ENCODE results near the gene UGT2A3.

UGT2A3 gene

DNA sequence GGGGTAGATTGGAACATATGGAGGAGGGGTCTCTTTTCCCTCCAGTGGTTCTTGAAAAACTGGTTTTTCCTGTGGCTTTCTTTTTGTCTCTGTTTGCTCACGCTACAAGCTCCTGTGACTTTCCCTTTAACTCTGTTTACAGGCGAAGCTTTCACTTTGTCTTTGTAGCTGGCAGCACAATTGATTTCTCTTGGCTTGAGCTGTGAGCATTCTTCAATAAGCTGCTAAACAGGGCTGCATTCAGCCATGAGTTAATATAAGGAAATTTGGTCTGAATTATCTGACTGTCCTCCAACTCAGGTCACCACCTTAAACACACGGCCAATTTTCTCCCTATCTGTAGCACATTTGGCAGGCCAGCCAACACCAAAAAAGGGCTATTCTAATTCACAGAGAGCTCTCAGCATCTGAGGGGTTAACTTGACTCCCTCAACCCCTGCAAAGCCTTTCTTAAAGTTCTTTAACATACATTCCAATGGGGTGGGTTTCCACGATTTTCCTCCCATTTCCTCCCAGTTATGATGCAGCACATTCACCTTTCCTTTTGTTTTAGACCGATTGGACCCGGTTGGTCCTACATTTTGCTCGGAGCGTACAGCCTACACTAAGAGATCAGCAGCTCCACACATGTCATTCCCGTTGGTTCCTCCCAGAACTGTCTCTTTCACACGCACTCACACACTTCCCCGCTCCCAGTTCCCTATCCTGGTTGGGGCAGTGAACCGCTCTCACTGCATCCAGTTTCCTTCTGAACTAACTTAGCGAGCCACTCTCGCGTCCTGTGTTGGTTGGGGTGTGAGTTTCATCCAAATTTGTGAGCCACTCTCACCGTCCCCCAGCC is 45.4 kb downstream of the UGT2A3 start:
- Histone ChIP-seq H3K4me1 (ENCODE audit: insufficient read depth, low read length) (no peaks in the 10 kb centered on the region), H2AFZ (ENCODE audit: low read depth, low read length) (no peak overlapping the region), H3K36me3 (ENCODE audit: insufficient read depth, low read length) (no peaks in the 10 kb centered on the region), H3K27me3 (ENCODE audit: insufficient read depth, low read length) (no peaks in the 10 kb centered on the region), H3K9me3 (ENCODE audit: low read length) (no peaks in the 10 kb centered on the region), H3K4me3 (ENCODE audit: low read length) (no peak overlapping the region)

DNA sequence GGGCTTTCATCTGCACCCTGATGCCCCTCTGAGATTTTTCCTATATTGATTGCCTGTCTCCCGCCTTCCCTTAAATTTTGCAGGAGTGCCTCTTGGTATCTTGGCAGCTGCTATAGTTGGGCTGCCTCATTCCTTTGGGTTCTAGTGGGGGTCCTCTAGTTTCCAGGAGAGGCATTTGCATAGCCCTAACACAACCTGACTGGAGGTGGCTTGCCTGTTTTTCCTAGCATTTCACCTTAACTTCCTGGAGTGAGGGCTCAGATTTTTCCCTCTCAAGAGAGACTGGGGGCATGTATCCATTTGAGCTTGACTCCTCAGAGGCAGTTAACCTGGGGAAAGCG is 46.0 kb downstream of the UGT2A3 start:
- Histone ChIP-seq H2AFZ (ENCODE audit: low read depth, low read length) (no peak overlapping the region), H3K36me3 (ENCODE audit: insufficient read depth, low read length) (no peaks in the 10 kb centered on the region), H3K4me3 (ENCODE audit: low read length) (no peak overlapping the region), H3K9me3 (ENCODE audit: low read length) (no peaks in the 10 kb centered on the region), H3K4me1 (ENCODE audit: insufficient read depth, low read length) (no peaks in the 10 kb centered on the region), H3K27me3 (ENCODE audit: insufficient read depth, low read length) (no peaks in the 10 kb centered on the region)

DNA sequence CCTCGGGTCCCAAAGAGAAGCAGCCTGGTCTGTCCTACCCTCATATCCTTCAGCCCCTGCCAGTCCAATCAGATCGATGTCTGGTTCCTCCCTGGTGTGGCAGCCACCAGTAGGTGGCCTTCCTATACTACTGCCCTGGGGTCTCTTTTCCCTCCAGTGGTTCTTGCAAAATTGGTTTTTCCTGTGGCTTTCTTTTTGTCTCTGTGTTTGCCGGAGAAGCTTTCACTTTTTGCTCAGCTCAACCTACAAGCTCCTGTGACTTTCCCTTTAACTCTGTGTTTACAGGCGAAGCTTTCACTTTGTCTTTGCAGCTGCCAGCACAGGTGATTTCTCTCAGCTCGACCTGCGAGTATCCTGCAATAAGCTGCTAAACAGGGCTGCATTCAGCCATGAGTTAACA is 46.8 kb downstream of the UGT2A3 start:
- Histone ChIP-seq H2AFZ (ENCODE audit: low read depth, low read length) (no peak overlapping the region), H3K4me1 (ENCODE audit: insufficient read depth, low read length) (no peaks in the 10 kb centered on the region), H3K4me3 (ENCODE audit: low read length) (no peak overlapping the region), H3K27me3 (ENCODE audit: insufficient read depth, low read length) (no peaks in the 10 kb centered on the region), H3K36me3 (ENCODE audit: insufficient read depth, low read length) (no peaks in the 10 kb centered on the region), H3K9me3 (ENCODE audit: low read length) (no peaks in the 10 kb centered on the region)

DNA sequence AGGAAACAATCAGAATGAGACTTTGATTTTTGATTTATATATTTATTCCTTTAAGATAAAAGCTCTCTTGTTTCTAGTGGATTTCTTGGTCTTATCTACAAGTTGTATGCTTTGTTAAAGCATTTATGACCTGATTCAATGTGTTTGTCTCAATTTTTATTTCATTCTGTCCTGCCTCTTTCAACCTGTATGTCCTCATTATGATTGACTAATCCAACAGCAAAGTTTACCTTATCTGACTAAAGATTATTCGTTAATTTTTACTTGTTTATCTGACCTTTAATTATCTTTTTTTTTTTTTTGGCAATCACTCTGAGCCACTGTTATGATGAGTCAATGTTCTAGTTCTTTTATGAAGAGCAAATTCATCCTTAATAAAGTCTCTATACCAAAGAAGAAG is 54.9 kb downstream of the UGT2A3 start:
- H3K27me3 ChIP-seq (ENCODE audit: insufficient read depth, low read length), result no peaks in the 10 kb centered on the region
- H3K4me1 ChIP-seq (ENCODE audit: insufficient read depth, low read length), result no peaks in the 10 kb centered on the region
- H3K9me3 ChIP-seq (ENCODE audit: low read length), result no peaks in the 10 kb centered on the region
- H2AFZ ChIP-seq (ENCODE audit: low read depth, low read length), result no peak overlapping the region
- no peak overlapping the region for H3K4me3 ChIP-seq (ENCODE audit: low read length)
- no peaks in the 10 kb centered on the region for H3K36me3 ChIP-seq (ENCODE audit: insufficient read depth, low read length)

DNA sequence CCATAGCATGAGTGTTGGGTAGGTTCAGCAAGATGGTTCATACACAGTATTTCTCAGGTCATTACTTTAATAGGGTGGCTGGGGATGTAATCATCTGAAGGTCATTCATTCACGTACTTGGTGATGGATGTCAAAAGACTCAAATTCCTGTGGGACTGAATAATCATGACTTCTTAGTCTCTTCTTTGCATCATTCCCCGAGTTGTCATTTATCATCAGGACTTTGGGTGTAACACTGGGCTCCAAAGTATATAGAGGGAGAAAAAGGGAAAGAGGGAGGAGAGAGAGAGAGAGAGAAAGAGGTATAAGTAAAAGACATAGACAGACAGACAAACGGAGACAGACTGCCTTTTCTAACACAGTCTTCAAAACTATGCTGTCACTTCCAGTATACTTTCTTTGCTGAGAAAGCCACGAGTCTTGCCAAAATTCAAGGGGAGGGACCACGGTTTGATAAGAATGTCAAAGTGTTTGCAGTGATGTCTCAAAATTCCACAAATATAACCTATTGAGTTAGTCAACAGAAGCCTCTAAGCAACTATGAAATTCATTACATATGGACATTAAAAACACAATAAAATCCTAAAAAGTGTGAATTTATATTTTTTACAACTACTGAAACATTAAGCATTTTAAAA is 55.9 kb downstream of the UGT2A3 start:
- no peak overlapping the region for H2AFZ ChIP-seq (ENCODE audit: low read depth, low read length)
- no peaks in the 10 kb centered on the region for H3K27me3 ChIP-seq (ENCODE audit: insufficient read depth, low read length)
- no peaks in the 10 kb centered on the region for H3K36me3 ChIP-seq (ENCODE audit: insufficient read depth, low read length)
- H3K4me3 ChIP-seq (ENCODE audit: low read length), result no peak overlapping the region
- H3K4me1 ChIP-seq (ENCODE audit: insufficient read depth, low read length), result no peaks in the 10 kb centered on the region
- no peaks in the 10 kb centered on the region for H3K9me3 ChIP-seq (ENCODE audit: low read length)

DNA sequence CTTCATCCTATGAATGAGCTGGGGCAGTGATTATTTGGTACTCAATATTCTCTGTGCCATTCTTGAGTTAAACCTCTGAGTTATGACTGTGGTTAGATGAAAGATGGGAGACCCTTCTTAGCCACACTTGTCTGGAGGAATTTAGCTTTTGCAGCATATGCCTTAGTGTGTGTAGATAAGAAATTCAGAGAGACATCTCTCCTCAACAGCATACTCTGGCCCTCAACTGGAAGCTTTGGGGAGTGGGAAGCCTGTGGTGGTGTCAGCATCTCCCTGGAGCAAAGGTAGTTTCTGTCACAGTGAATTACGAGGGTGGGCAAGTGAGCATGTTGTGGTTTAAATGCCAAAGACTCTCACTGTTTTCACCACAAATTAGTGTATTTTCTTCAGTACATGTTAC is 58.7 kb downstream of the UGT2A3 start:
- H3K36me3 ChIP-seq (ENCODE audit: insufficient read depth, low read length), result no peaks in the 10 kb centered on the region

DNA sequence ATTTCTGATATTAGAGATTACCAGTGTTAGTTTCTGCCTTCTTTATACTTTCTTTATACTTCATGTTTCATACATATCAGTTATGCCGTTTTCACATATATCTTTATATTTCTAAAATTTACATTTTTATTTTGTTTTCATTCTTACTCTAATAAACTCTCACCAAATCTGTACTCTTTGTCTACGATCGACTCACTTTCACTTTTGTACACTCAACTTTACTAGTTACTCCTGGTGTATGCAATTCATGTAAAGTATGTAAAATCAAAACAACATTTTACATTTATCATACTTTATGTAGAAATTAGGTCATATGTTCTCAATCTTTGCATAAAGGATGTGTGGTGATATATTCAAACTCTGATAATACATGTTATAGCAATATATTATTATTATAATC is 59.9 kb downstream of the UGT2A3 start:
- no peaks in the 10 kb centered on the region for H3K9me3 ChIP-seq (ENCODE audit: low read length)
- H2AFZ ChIP-seq (ENCODE audit: low read depth, low read length), result no peak overlapping the region
- H3K36me3 ChIP-seq (ENCODE audit: insufficient read depth, low read length), result no peaks in the 10 kb centered on the region
- no peak overlapping the region for H3K4me3 ChIP-seq (ENCODE audit: low read length)
- H3K27me3 ChIP-seq (ENCODE audit: insufficient read depth, low read length), result no peaks in the 10 kb centered on the region
- H3K4me1 ChIP-seq (ENCODE audit: insufficient read depth, low read length), result no peaks in the 10 kb centered on the region

More for the DNA sequence above, 58.7 kb downstream of the UGT2A3 start:
- Histone ChIP-seq H3K4me1 (ENCODE audit: insufficient read depth, low read length) (no peaks in the 10 kb centered on the region), H3K9me3 (ENCODE audit: low read length) (no peaks in the 10 kb centered on the region), H2AFZ (ENCODE audit: low read depth, low read length) (no peak overlapping the region), H3K27me3 (ENCODE audit: insufficient read depth, low read length) (no peaks in the 10 kb centered on the region), H3K4me3 (ENCODE audit: low read length) (no peak overlapping the region)

DNA sequence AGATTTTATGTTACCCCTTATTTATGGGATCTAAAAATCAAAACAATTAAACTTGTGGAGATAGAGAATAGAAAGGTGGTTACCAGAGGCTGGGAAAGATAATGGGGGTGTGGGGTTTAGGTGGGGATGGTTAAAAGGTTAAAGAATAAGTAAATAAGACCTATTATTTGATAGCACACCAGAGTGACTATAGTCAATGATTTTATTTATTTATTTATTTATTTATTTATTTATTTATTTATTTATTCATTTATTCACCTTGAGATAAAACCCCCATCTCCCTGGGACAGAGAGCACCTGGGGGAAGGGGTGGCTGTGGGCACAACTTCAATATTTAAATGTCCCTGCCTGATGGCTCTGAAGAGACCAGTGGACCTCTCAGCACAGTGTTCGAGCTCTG is 66.1 kb downstream of the UGT2A3 start:
- H3K36me3 ChIP-seq (ENCODE audit: insufficient read depth, low read length), result no peaks in the 10 kb centered on the region
- H3K4me3 ChIP-seq (ENCODE audit: low read length), result no peak overlapping the region
- H3K9me3 ChIP-seq (ENCODE audit: low read length), result no peaks in the 10 kb centered on the region
- H3K27me3 ChIP-seq (ENCODE audit: insufficient read depth, low read length), result no peaks in the 10 kb centered on the region
- no peak overlapping the region for H2AFZ ChIP-seq (ENCODE audit: low read depth, low read length)
- no peaks in the 10 kb centered on the region for H3K4me1 ChIP-seq (ENCODE audit: insufficient read depth, low read length)

DNA sequence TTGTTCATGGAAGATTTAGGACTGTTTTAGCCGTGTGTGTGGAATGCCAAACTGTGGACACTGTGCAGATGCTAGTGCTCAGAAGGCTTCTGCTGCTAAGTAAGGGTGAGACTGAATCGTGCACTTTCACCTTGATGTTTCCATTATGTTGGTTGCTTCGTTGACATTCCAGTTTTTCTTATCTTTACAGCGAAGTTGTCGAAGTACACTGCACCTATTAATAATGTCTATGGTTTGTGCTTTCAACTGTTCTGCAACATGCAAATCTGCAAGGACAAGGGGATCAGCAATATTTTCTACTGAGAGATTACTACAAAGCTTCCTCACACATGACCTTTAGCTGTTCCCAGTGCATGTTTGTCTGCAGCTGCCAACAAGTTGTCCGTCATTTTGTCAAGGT is 67.7 kb downstream of the UGT2A3 start:
- Histone ChIP-seq H3K27me3 (ENCODE audit: insufficient read depth, low read length) (no peaks in the 10 kb centered on the region), H3K9me3 (ENCODE audit: low read length) (no peaks in the 10 kb centered on the region), H2AFZ (ENCODE audit: low read depth, low read length) (no peak overlapping the region), H3K4me3 (ENCODE audit: low read length) (no peak overlapping the region), H3K4me1 (ENCODE audit: insufficient read depth, low read length) (no peaks in the 10 kb centered on the region), H3K36me3 (ENCODE audit: insufficient read depth, low read length) (no peaks in the 10 kb centered on the region)

Data from neuron (in vitro differentiated cells).